ENCODE measurements around the gene LRRC32.

DNA sequence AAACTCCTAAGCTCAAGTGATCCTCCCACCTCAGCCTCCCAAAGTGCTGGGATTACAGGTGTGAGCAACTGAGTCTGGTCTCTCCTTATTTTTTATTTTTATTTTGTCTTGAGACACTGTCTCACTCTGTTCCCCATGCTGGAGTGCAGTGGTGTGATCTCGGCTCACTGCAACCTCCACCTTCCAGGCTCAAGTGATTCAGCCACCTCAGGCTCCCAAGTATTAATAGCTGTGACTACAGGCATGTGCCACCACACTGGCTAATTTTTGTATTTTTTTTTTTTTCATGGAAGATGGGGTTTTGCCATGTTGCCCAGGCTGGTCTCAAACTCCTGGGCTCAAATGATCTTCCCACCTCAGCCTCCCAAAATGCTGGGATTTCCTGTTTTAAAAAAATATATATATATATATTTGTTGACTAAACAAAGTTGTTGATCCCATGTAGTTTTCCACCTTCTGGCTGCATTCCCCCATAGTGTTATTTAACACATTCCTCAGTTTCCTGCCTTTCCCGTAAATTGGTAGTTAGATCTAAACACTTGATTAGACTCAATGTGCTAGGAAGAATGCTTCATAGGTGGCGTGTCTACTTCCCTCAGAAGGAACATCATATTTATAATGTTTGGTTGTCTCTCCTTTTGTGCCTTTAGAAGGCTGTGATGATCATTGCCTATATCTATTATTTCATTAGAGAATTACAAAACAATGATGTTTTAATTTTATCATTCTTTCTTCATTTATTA is 38.8 kb downstream of the LRRC32 start:
- TF ChIP-seq, protein P1, sequence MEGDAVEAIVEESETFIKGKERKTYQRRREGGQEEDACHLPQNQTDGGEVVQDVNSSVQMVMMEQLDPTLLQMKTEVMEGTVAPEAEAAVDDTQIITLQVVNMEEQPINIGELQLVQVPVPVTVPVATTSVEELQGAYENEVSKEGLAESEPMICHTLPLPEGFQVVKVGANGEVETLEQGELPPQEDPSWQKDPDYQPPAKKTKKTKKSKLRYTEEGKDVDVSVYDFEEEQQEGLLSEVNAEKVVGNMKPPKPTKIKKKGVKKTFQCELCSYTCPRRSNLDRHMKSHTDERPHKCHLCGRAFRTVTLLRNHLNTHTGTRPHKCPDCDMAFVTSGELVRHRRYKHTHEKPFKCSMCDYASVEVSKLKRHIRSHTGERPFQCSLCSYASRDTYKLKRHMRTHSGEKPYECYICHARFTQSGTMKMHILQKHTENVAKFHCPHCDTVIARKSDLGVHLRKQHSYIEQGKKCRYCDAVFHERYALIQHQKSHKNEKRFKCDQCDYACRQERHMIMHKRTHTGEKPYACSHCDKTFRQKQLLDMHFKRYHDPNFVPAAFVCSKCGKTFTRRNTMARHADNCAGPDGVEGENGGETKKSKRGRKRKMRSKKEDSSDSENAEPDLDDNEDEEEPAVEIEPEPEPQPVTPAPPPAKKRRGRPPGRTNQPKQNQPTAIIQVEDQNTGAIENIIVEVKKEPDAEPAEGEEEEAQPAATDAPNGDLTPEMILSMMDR (conservative IDR thresholded peaks at IDR 0.05; ENCODE audit: low read depth, low read length), result no peak
- no peak for TF ChIP-seq EZH2phosphoT487 (IDR thresholded peaks at IDR 0.05; ENCODE audit: borderline replicate concordance, low read length)

Data from PC-3 (cell line).